GM21381 (cell line): ENCODE data around the gene FEM1C.
A peak's percentile ranks its signal among the peaks of the same experiment; 100 is the strongest.

ENCODE experiments used
- ATAC-seq: cut with Tn5 transposase; IDR thresholded peaks from one replicate; pipeline ENCODE4 v1.9.1; 2021; ENCODE audit warnings: mild to moderate bottlenecking, moderate library complexity; ENCODE audit not compliant: unreplicated experiment

Gene FEM1C

DNA sequence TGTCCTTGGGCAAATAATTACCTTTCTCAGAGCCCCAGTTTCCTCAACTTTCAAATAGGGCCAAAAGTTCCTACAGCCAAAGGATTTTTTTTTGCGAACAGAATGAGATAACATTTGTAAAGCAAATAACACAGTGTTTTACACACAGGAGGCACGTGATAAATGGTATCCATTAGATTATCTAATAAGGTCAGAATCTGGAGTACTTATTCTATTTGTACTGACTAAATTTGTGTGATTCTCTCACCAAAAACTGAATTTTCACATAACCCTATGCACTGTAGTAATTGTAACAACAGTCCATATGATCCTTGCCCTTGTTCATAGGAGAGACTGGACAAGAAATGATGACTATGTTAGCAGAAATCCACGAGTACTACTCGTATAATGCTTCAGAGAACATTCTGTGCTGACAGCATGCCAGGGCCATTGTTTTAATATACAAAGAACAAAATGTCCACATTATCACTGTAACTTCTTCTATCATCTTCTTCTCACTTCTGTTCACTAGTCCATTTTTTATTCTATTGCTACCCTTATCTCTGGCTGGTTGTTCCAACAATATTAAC is 13.9 kb upstream of the FEM1C start:
- ATAC-seq = no peak

DNA sequence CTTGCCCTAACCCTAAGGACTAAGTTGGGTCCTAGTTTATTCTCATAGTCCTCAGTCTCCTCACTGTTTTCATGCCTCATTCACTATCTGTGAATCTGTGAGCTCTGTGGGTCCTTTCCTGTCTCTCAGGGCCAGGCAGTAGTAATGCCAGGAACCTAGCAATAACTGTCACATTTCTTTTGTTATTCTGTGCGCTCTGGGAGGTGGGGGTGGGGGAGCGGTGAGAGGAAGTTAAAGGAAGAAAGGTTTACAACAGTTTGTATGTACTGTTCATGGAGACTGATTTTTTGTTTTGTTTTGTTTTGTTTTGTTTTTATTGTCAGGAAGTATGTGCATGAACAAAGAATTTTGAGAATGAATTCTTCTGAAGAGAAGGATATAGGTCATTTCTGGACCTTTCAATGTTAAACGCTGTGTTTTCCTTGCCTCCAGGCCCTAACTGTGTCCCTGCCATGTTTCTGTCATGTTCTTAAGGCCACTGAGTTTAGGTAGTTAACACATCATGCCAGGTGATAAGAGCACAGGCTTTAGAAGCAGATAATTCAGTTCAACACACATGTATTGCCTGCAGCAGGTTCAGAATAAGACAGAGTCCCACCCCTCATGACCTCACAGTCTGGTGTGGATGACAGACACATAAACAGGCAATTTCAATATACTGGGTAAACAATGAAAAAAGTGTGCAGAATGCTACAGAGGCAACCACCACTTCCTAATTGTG is 13.3 kb upstream of the FEM1C start:
- ATAC-seq = no peak

- no peak for ATAC-seq
Observed at GRCh38 chr5:115556276-115556675, 11.7 kb upstream of the FEM1C start.

GRCh38 chr5:115555084-115555633 is 10.6 kb upstream of the FEM1C start:
- no peak for ATAC-seq

DNA sequence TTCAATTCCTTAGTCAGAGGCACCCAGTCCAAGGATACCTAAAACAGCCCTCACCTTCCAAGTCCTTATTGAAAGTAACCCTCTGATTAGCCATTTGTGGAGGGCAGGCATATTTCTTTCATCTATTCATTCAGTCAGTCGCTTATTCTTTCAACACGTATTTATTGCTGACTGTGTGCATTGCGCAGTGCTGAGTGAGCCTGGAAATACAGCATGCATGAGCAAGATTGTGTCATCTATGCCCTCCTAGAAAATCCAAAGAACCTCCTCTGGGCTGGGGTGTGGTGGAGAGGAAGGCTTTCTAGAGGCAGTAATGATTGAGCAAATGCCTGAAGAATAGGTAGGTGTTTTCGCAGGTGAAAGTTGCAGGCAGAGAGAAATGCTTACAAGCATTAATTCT is 8.5 kb upstream of the FEM1C start:
- no peak for ATAC-seq

GRCh38 chr5:115551415-115551814 is 6.8 kb upstream of the FEM1C start:
- ATAC-seq = no peak

- no peak for ATAC-seq
Observed at GRCh38 chr5:115549154-115549553, 4.6 kb upstream of the FEM1C start.

DNA sequence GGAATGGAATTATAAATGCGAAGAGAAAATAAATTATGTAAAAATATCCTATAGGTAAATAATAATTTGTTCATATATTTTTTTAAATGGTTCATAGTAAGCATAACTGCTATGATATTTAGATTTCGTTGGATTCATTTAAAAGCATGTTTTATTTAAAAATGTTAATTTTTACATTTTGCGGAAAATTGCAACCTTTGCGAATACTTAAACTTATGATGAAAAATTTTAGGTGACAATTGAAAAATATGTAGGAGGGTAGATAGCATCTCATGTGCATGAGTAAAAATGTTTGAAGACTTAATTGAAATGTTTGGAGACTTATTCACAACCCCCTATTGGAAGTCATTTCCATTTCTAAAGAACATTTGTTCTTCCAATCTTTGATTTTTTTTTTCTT is 4.1 kb upstream of the FEM1C start:
- ATAC-seq = no peak

GRCh38 chr5:115545351-115545882 is 842 bp upstream of the FEM1C start:
- ATAC-seq = no peak

- peak; percentile 14 for ATAC-seq
Observed at GRCh38 chr5:115544043-115544435, 536 bp downstream of the FEM1C start.

DNA sequence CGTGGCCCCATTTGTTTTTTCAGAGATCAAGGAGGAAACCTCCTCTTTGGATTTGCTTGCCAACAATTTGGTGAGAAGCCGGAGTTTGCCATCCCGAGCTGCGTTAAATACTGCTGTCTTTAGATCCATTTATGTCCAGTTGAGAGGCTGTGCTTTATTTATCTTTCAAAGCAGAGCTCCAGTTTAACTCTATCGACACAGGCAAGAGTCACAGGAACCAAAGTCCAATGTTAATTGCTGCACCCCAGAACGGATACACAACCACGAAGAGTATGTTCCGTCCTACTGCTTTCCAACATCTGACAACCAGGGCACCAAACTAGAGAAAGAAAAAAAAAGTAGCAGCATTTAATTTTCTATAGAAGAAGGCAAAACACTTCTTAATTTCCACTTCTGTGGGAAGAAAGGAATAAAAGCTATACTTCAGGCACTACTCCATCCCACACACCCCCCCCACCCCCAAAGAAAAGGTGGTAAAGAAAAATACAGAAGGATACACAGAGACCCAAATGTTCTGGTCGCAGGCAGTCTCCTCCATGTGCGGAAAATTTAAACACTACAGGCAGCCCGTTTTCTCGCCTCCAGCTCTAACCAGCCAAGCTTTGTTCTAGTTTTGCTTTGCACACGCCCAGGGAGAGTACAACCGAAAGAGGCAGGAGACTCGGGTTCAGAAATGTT is 1.1 kb downstream of the FEM1C start:
- ATAC-seq = peak; percentile 29

DNA sequence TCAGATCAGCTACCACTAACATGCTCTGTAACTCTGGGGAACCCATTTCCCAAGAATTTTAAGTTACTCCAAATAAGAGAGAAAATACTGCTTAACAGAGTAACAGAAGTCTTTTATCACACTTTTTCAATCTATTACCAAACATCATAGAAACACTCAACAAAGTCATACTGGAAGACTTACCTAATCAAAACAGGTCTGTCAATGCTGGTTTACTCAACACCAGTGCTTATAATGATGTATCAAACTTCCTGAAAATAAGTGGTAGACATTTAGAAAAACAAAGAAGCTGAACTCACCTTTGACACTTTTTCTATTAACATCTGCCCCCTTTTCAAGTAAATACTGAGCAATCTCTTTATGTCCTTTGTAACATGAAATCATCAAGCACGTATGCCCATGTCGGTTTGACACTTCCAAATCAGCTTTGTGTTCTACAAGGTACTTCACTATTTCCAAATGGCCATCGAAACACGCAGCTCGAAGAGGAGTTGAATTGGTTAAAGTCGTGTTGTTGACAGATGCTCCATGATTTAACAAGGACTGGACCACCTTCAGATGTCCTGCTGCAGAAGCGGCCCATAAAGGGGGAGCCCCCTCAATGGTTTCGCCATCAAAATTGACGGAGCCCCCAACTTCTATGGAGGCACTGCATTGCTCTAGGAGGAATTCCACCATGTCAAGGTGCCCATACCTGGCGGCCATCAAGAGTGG is 1.8 kb downstream of the FEM1C start:
- ATAC-seq = no peak

DNA sequence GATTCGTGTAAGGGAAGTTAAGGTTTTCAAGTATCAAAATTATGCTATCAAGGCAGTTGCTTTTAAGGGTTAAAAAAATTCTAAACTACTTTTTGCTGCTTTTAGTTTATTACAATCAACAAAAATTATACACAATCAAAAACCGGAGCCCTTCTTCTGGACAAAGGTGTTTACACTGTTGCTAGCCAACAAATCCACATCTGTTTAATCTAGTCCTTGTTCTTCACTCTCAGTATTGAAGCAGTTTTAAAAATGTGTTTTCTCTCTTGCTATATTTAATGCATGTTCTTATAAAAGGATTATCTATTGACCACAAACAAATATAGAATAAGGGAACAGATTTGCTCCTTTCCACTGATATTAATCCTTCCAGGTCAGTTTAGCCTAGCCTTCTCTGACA is 2.5 kb downstream of the FEM1C start:
- ATAC-seq = no peak

DNA sequence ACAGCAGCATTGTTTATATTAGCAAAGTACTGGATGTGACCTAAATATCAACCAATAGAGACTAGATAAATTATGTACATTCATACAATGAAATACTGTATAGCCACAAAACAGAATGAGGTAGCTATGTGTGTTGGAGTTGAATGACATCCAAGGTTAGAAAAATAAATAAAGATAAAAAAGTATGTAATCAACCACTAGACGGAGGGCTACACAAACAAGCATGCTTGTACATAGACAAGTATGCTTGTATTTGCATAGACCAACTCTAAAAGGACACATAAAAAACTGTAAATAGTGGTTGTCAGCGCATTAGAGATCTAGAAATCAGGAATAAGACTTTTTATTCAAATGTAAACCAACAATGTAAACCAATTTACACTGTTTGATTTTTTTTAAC is 3.0 kb downstream of the FEM1C start:
- ATAC-seq = no peak

- no peak for ATAC-seq
Observed at GRCh38 chr5:115535479-115536035, 9.0 kb downstream of the FEM1C start.

DNA sequence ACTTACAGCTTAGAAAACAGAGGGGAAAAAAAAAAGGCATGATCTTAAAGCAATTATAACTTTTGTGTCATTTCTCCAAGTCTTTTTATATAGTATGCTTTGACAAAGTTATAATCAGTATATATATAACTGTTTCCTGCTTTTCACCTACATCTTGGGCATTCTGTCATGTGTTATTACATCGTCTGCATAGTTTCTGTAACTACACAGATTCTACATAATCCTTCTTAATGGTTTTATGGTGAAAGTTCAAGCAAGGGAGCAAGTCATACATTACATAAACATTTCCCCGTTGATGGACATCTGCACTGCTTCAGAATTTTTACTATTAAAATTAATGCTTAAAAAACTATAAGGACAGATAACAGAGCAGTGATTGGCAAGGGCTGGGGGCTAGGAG is 12.1 kb downstream of the FEM1C start:
- no peak for ATAC-seq

- ATAC-seq = no peak
Observed at GRCh38 chr5:115531787-115532367, 12.7 kb downstream of the FEM1C start.

GRCh38 chr5:115531380-115531779 is 13.2 kb downstream of the FEM1C start:
- ATAC-seq = no peak

- ATAC-seq = no peak
Observed at GRCh38 chr5:115530426-115530825, 14.1 kb downstream of the FEM1C start.

GRCh38 chr5:115526604-115527003 is 18.0 kb downstream of the FEM1C start:
- ATAC-seq = no peak
